HG03521 (cell line): ENCODE data around the gene MTHFS.
A peak's percentile ranks its signal among the peaks of the same experiment; 100 is the strongest.
"Not testable (repeated sequence)": the region's sequence is repeated elsewhere in the genome, so short reads cannot be mapped to it uniquely, and the experiment has no call there.

Source experiments
- ATAC-seq: cut with Tn5 transposase; IDR thresholded peaks from one replicate; pipeline ENCODE4 v1.9.1; 2021; ENCODE audit warnings: mild to moderate bottlenecking, moderate library complexity; ENCODE audit not compliant: unreplicated experiment

MTHFS gene

DNA sequence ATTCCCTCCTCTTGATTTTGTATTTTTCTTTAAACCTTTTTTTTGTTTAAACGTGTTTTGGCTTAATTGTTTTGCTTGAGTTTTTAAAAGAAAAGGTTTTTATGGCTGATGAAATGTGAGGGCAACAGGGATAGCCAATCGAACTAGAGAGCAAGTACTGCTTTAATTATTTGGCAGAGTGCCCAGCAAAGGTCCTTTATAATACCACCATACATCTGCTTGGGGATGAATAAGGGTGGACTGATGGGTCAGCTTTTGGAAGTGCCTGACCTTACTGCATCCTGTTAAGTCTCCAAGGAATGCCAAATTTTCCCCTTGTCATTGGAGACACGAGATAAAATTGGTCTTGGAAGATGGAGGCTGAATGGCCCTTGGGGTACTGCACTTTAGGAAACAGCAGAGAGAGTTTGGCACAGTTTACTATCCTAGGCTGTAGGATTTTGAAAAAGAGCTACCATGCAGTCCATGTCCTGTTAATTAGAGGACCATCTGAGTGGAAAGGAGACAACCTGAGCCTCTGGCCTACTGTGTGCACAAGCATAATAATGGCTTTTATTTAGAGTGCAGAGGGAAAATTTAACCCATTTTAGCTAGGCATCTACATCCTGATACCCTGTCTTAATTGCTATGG lies 19.8 kb upstream of the MTHFS start:
- ATAC-seq = no peak

- not testable (repeated sequence) for ATAC-seq
Observed at GRCh38 chr15:79915776-79916501, 19.1 kb upstream of the MTHFS start.

- no peak for ATAC-seq
Observed at GRCh38 chr15:79914728-79915127, 17.9 kb upstream of the MTHFS start.

DNA sequence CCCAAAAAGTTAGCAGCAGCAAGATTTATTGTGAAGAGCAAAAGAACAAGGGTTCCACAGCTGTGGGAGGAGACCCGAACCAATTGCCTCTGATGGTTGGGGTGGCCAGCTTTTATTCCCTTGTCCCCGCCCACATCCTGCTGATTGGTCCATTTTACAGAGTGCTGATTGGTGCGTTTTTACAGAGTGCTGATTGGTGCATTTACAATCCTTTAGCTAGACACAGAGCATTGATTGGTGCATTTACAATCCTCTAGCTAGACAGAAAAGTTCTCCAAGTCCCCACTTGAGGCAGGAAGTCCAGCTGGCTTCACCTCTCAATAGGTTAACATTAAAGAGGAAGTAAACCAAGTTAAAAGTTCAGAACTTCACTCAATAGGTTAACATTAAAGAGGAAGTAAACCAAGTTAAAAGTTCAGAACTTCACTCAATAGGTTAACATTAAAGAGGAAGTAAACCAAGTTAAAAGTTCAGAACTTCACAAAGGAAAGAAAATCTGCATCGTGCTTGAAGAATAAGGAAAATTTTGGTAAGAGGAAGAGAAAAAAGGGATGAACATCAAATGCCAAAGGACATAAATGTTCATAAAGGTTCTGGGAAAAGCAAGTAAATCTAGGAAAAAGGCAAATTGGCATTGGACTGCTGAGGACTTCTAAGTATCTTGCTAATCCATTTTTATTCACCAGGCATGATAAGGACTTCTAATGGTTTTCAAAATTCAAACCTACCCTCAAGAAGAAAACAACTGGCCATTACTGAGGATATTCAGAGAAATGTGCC lies 12.9 kb upstream of the MTHFS start:
- peak; percentile 56 for ATAC-seq

DNA sequence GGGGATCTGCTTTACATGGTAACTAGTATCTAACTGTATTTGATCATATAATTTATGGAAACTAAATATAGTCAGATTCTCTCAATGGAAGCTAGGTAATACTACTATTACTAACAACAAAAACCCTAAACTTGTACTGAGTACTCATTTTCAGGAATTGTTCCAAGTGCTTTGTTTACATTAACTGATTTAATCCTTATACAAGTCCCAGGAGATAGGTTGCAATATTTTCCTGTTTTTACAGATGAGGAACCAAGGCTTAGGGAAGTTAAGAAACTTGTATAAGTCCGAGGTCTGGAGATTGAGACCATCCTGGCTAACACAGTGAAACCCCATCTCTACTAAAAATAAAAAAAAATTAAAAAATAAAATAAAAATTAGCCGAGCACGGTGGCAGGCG lies 7.5 kb upstream of the MTHFS start:
- no peak for ATAC-seq

- no peak for ATAC-seq
Observed at GRCh38 chr15:79903626-79904025, 6.8 kb upstream of the MTHFS start.

GRCh38 chr15:79903144-79903543 lies 6.3 kb upstream of the MTHFS start:
- ATAC-seq = no peak

DNA sequence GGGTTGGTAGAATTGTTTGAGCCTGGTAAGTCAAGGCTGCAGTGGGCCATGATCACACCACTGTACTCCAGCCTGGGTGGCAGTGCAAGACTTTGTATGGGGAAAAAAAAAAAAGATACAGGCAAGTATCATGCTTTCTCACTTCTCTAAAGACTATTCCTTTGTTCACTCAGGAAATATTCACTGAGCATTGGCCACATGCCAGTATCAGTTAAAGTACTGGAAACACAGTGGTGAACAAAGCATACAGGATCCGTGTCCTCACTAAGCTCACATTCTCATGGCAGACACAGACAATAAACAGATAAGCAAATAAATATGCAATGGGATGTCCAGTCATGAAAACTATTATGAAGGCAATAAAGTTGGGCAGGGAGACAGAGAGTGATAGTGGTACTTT lies 5.1 kb upstream of the MTHFS start:
- no peak for ATAC-seq

DNA sequence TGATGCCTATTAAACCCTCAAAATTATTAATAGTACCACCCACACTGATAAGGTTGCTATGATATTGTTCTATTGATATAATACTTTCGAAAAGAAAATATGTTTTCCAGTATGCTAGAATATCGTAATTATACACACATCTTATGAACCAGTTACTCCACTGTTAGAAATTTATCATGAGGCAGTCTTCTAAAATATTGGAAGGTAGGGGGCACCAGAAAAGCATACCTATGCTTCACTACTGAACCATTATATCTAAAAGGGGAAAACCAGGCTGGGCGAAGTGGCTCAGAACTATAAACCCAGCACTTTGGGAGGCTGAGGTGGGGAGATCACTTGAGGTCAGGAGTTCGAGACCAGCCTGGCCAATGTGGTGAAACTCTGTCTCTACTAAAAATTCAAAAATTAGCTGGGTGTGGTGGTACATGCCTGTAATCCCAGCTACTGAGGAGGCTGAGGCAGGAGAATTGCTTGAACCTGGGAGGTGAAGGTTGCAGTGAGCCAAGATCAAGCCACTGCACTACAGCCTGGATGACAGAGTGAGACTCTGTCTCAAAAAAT lies 4.1 kb upstream of the MTHFS start:
- not testable (repeated sequence) for ATAC-seq

DNA sequence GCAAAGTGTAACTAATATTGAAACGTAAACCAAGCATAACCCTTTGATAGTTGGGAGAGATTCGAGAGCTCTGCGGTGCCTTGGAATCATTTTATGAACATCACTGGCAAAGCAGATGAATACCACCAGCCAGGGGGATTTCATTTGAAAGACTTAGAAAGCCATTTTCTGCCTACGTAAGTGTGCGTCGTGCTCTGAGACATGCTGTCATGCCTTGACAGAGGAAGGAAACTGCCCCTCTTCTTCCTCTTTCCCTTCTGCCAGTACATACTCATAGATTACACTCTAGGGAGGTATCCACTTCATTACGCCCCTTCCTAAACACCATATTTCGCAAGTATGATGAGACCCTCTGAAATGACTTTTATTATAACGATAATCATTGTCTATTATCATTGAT lies 3.3 kb upstream of the MTHFS start:
- no peak for ATAC-seq

DNA sequence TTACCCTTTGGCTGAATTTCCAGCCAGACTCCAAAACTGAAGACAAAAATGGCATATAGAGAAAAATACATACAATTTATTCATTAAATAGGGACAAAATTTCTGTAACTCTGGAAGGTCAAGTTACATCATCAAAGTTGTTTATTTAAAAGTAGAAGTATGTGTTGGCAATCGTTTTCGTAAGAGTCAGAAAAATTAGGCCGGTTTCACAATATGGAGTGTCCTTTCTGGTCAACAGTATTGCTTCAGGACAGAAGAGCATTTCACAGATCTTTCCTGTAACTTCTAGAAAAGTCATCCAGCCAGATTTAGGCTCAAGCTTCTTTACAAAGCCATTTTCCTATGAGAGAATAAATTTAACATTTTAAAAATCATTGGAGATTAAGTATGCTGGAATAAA lies 2.0 kb upstream of the MTHFS start:
- not testable (repeated sequence) for ATAC-seq

DNA sequence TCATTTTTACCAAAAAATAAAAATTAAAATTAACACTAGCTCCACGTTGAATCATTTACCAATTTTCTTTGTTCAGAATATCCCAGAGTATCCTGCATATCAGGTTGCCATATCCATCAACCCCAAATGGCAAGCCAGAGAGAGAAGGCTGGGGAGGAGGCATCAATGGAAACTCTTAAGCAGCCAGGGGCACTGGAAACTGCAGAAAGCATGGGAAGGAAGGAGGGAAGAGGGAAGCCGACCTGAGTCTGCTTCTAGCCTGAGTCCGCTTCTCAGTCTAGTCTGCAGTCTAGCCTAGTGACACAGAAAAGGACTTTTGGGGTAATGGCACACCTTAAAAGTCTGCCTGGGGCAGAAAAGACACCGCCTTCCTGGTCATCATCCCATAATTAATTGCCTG lies 1.6 kb upstream of the MTHFS start:
- no peak for ATAC-seq

DNA sequence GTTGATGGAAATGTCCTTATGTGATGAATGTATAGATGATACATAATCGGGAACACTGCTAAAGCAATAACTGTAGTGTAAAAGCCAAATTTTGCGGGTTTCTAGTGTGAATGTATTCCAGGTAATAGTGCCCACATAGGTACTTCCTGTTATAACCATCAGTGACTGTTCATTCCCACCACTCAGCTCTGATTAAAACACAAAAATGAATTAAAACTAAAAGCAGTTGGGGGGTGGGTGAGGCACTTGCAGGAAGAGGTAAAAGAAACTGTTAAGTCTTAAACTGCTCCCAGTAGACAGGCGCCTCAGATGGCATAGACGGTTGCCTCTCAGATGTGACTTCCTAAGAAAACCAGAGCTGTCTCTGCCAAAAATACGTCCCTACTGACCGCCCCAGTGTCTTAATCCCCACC lies 893 bp upstream of the MTHFS start:
- ATAC-seq = no peak

GRCh38 chr15:79897380-79897678 lies 515 bp upstream of the MTHFS start:
- ATAC-seq = no peak

- no peak for ATAC-seq
Observed at GRCh38 chr15:79896131-79896633, 632 bp downstream of the MTHFS start.

DNA sequence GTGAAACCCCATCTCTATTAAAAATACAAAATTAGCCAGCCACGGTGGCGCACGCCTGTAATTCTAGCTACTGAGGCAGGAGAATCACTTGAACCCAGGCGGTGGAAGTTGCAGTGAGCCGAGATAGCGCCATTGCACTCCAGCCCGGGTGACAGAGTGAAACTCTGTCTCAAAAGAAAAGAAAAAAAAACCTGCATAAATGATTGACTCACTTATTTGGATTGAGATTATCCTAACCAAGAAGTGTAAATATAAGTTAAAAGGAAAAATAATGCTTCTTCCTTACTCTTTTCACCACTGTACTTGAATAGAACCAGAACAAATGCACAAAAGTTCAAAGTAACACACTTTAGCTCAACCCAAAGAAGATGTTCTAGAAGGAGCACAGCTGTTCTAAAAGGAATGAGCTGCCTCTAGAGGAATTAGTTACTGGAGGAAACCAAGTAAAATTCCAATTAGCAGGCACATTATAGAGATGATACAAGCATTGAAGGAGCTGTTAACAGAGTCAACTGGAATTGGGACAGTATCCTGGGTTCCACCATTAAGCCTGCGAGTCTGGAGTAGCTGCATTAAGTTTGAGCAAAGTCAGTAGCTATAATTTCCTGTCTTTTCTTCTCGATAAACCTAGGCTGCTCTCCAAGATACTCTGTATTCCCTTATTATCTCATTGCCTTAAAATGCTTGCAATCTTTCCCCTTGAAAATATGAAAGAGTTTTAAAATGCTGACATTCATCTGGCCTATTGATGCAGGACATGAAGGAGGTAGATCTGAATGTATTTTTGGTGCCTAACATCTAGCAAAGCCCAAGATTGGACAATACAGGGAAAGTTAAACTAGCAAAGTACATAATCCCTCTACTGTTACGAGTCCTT lies 9.5 kb downstream of the MTHFS start:
- ATAC-seq = no peak

- no peak for ATAC-seq
Observed at GRCh38 chr15:79886124-79886523, 10.7 kb downstream of the MTHFS start.

GRCh38 chr15:79884204-79884596 lies 12.6 kb downstream of the MTHFS start:
- no peak for ATAC-seq

DNA sequence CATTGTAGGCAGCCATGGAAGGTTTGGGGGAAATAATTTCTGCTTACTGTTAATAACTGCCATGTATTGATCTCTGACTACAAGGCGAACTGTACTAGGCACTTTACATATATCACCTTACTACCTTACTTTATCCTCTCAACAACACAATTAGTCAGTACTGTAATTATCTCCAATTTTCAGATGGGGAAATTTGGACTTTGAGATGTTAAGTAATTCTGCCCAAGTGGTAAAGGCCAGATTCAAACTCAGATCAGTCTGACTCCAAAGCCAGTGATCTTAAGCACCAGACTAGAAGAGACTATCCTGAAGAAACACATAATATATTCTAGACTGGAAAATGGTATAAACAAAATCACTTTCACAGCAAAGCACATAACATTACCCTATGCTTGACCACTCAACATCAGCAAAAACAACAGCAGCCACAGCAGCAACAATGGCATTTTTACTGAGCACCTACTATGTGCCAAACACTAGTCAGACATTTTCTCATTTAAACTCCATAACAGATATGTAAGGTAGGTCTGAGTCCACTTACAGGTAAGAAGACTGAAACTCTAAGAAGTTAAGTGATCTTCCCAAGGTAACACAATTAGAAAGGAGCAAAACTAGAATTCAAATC lies 13.1 kb downstream of the MTHFS start:
- no peak for ATAC-seq

- no peak for ATAC-seq
Observed at GRCh38 chr15:79881668-79882067, 15.1 kb downstream of the MTHFS start.
